ENCODE results near the gene PDHX.

Gene PDHX

DNA sequence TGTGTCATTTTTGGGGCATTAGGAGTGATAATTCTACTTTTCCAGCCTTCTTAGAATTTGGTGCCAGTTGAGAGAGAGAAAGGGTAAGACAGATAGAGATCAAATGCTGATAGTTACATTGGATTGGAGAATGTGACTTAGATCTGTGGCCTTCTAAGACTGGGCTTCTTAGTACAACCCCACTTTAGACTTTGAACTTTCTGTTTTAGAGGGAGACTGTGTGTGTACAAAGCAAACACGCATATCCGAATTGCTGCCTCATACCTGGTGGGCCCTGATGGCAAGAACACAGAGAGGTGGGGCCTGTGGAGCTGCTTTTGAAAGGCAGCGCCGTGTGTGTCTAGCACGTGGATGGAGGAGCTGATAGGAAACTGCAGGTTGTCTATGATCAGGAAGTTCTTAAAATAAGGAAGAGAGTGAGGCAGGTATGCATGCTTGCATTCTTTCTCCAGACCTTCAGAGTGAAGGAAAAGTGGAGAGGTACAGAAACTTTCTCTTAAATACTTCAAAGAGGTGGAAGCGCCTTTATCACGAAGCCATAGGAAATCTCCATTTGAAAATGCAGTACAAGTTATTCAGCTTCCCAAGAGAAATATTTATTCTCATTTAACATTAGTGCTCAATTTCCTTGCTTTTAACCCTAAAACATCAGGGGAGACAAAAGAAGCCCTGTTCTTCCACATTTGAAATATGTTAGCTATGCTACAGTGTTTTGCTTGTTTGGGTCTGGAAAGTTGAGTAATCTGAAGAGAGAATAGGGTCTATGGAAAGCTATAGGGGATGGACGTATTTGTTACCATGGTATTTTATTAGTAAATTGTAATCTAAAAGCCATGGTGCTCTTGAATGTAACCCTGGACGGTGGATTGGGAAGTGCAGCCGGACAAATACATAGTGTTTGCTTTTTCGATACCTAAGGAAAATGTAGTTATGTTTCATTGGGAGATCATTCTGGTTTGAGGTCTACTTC, 13.7 kb downstream of the PDHX start:
- Histone ChIP-seq H3K27me3 (ENCODE audit: control insufficient read depth, insufficient read depth, low read length) (no peaks in the 10 kb centered on the region), H3K27ac (ENCODE audit: low read depth, low read length) (no peak overlapping the region), H3K9ac (ENCODE audit: low read length) (no peak overlapping the region), H3K4me1 (ENCODE audit: control insufficient read depth, insufficient read depth, low read length) (peaks cover 19% of the 10 kb centered on the region), H3K4me3 (ENCODE audit: low read depth, low read length) (no peak overlapping the region), H3K9me3 (ENCODE audit: control insufficient read depth, insufficient read depth, low read depth, low read length) (no peaks in the 10 kb centered on the region), H3K36me3 (ENCODE audit: control insufficient read depth, insufficient read depth, low read length) (peaks cover 6% of the 10 kb centered on the region; the same call in 1 of the 2 replicates)

DNA sequence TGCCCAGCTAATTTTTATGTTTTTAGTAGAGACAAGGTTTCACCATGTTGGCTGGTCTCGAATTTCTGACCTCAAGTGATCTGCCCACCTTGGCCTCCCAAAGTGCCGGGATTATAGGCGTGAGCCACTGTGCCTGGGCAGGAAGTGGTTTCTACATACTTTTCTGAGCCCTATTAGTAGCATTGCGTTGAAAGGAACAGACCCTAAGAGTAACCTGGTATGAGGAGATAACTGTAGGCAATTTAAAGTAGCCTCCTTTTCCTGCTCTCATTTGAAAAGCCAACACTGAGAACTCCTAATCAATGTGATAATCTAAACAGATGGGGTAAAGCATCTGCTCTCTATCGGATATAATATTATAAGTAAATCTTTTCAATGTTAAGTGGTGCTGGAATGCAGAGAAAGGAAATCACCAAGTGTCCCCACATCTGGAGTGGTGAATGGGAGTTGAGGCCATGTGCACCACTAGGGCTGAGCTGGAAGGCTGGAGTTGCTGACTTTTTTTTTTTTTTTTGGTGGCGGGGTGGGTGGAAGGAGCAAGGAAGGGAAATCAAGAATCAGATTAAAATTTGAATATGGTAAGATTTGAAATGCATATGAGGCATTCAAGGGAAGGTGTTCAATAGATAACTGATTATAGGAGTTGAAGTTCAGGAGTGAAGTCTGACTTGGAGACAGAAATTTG, 20.7 kb downstream of the PDHX start:
- Histone ChIP-seq H3K4me3 (ENCODE audit: low read depth, low read length) (no peak overlapping the region), H3K9me3 (ENCODE audit: control insufficient read depth, insufficient read depth, low read depth, low read length) (no peaks in the 10 kb centered on the region), H3K27ac (ENCODE audit: low read depth, low read length) (no peak overlapping the region), H3K9ac (ENCODE audit: low read length) (no peak overlapping the region), H3K36me3 (ENCODE audit: control insufficient read depth, insufficient read depth, low read length) (peaks cover 5% of the 10 kb centered on the region; the same call in 1 of the 2 replicates), H3K4me1 (ENCODE audit: control insufficient read depth, insufficient read depth, low read length) (no peaks in the 10 kb centered on the region), H3K27me3 (ENCODE audit: control insufficient read depth, insufficient read depth, low read length) (no peaks in the 10 kb centered on the region)

DNA sequence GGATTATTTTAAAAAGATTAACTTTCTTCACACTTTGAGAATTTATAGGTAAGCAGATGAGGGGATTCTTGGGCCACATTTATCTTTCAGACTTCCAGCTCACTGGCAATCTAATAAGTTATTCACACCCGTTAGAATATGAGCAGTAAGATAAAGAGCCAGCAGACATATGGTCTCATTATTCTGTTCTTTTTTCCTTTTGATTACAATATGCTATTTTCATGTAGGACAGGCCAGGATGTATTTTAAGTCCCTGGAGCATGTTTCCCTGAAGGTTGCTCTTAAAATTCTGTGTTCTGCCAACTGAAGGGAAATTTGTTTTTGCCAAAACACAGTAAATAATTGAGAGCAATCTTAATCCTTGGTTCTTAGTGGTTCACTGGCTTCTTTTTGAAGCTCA, 22.2 kb downstream of the PDHX start:
- no peak overlapping the region for H3K4me3 ChIP-seq (ENCODE audit: low read depth, low read length)
- no peak overlapping the region for H3K27ac ChIP-seq (ENCODE audit: low read depth, low read length)

DNA sequence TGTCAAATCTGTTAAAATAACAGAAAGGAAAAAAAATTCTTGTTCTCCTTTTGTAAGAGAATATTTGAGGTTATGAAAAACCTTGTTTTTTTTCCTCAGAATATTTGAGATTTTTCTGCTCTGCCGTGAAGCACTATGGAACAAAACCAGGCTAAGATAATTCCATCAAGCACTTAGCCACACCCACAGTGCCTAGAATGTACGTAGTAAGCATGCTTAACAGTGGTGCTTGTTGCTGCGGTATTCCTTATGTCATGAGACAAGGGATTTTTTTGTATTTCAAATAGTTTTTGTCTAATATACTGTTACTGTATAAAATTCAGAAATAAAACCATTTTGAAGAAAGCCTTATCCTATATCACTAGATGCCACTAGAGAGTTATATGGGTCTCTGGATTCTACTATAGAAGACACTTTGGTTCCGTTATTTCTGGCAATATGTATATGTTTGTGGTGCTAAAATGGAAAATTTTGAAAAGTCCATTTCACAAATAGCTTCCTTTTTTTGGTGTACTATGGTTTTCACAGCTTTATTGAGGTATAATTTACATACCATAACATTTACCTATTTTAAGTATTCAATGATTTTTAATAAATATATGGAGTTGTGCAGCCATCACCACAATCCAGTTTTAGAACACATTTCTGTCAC, 23.7 kb downstream of the PDHX start:
- Histone ChIP-seq H3K27ac (ENCODE audit: low read depth, low read length) (no peak overlapping the region), H3K4me3 (ENCODE audit: low read depth, low read length) (no peak overlapping the region), H3K9me3 (ENCODE audit: control insufficient read depth, insufficient read depth, low read depth, low read length) (no peaks in the 10 kb centered on the region), H3K4me1 (ENCODE audit: control insufficient read depth, insufficient read depth, low read length) (no peaks in the 10 kb centered on the region), H3K27me3 (ENCODE audit: control insufficient read depth, insufficient read depth, low read length) (no peaks in the 10 kb centered on the region), H3K36me3 (ENCODE audit: control insufficient read depth, insufficient read depth, low read length) (no peaks in the 10 kb centered on the region), H3K9ac (ENCODE audit: low read length) (no peak overlapping the region)

More for the DNA sequence above, 22.2 kb downstream of the PDHX start:
- H3K4me1 ChIP-seq (ENCODE audit: control insufficient read depth, insufficient read depth, low read length): no peaks in the 10 kb centered on the region
- no peaks in the 10 kb centered on the region for H3K9me3 ChIP-seq (ENCODE audit: control insufficient read depth, insufficient read depth, low read depth, low read length)
- H3K9ac ChIP-seq (ENCODE audit: low read length): no peak overlapping the region
- H3K27me3 ChIP-seq (ENCODE audit: control insufficient read depth, insufficient read depth, low read length): no peaks in the 10 kb centered on the region
- H3K36me3 ChIP-seq (ENCODE audit: control insufficient read depth, insufficient read depth, low read length): no peaks in the 10 kb centered on the region

DNA sequence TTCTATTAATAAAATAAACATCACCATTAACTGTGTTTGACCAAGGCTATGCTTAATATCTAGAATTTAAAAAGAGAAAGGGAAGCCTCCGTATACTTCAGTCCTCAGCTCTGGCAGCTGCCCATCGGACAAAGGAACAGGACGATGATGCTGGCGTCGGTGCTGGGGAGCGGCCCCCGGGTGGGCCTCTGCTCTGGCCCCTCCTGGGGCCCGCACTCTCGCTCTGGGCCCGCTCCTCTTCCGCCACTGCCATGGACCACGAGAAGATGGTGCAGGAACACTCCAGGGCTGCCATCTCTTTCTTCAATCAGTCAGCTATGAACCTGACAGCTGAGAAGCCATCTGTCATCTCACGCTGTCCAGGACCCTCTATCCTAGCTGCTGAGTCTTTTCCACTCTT, 25.3 kb downstream of the PDHX start:
- Histone ChIP-seq H3K9me3 (ENCODE audit: control insufficient read depth, insufficient read depth, low read depth, low read length) (no peaks in the 10 kb centered on the region), H3K4me1 (ENCODE audit: control insufficient read depth, insufficient read depth, low read length) (no peaks in the 10 kb centered on the region), H3K27me3 (ENCODE audit: control insufficient read depth, insufficient read depth, low read length) (no peaks in the 10 kb centered on the region), H3K36me3 (ENCODE audit: control insufficient read depth, insufficient read depth, low read length) (no peaks in the 10 kb centered on the region), H3K4me3 (ENCODE audit: low read depth, low read length) (no peak overlapping the region), H3K27ac (ENCODE audit: low read depth, low read length) (no peak overlapping the region), H3K9ac (ENCODE audit: low read length) (no peak overlapping the region)

DNA sequence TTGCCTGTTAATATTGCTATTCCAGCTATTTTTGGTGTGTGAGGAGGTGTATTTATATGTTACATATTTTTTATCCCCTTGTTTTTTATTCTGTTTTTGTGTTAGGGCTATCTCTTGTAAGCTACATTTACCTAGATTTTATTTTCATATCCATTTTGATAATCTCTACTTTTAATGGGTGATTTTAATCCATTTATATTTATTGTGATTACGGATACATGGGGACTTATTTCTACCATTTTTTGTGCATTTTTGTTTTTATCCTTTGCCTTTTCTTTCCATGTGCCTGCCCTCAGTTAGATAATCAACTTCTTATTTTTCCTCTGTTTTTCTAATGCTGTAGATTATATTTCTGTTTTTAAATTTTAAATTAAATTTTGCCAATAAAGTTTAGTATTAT, 28.3 kb downstream of the PDHX start:
- no peaks in the 10 kb centered on the region for H3K36me3 ChIP-seq (ENCODE audit: control insufficient read depth, insufficient read depth, low read length)
- H3K9me3 ChIP-seq (ENCODE audit: control insufficient read depth, insufficient read depth, low read depth, low read length): no peaks in the 10 kb centered on the region
- H3K27me3 ChIP-seq (ENCODE audit: control insufficient read depth, insufficient read depth, low read length): no peaks in the 10 kb centered on the region
- H3K9ac ChIP-seq (ENCODE audit: low read length): no peak overlapping the region
- H3K4me1 ChIP-seq (ENCODE audit: control insufficient read depth, insufficient read depth, low read length): no peaks in the 10 kb centered on the region
- no peak overlapping the region for H3K4me3 ChIP-seq (ENCODE audit: low read depth, low read length)
- H3K27ac ChIP-seq (ENCODE audit: low read depth, low read length): no peak overlapping the region

GRCh38 chr11:34948696-34949095, 32.3 kb downstream of the PDHX start:
- Histone ChIP-seq H3K9ac (ENCODE audit: low read length) (no peak overlapping the region), H3K9me3 (ENCODE audit: control insufficient read depth, insufficient read depth, low read depth, low read length) (no peaks in the 10 kb centered on the region), H3K27ac (ENCODE audit: low read depth, low read length) (no peak overlapping the region), H3K4me3 (ENCODE audit: low read depth, low read length) (no peak overlapping the region), H3K36me3 (ENCODE audit: control insufficient read depth, insufficient read depth, low read length) (peaks cover 2% of the 10 kb centered on the region; the same call in 1 of the 2 replicates), H3K4me1 (ENCODE audit: control insufficient read depth, insufficient read depth, low read length) (no peaks in the 10 kb centered on the region), H3K27me3 (ENCODE audit: control insufficient read depth, insufficient read depth, low read length) (no peaks in the 10 kb centered on the region)

GRCh38 chr11:34953955-34954354, 37.5 kb downstream of the PDHX start:
- Histone ChIP-seq H3K36me3 (ENCODE audit: control insufficient read depth, insufficient read depth, low read length) (peaks cover 9% of the 10 kb centered on the region), H3K4me1 (ENCODE audit: control insufficient read depth, insufficient read depth, low read length) (no peaks in the 10 kb centered on the region), H3K27ac (ENCODE audit: low read depth, low read length) (no peak overlapping the region), H3K4me3 (ENCODE audit: low read depth, low read length) (no peak overlapping the region), H3K9me3 (ENCODE audit: control insufficient read depth, insufficient read depth, low read depth, low read length) (no peaks in the 10 kb centered on the region), H3K27me3 (ENCODE audit: control insufficient read depth, insufficient read depth, low read length) (no peaks in the 10 kb centered on the region), H3K9ac (ENCODE audit: low read length) (no peak overlapping the region)

- no peak overlapping the region for H3K27ac ChIP-seq (ENCODE audit: low read depth, low read length)
- no peaks in the 10 kb centered on the region for H3K4me1 ChIP-seq (ENCODE audit: control insufficient read depth, insufficient read depth, low read length)
- peaks cover 16% of the 10 kb centered on the region for H3K36me3 ChIP-seq (ENCODE audit: control insufficient read depth, insufficient read depth, low read length)
- H3K9me3 ChIP-seq (ENCODE audit: control insufficient read depth, insufficient read depth, low read depth, low read length): no peaks in the 10 kb centered on the region
- H3K4me3 ChIP-seq (ENCODE audit: low read depth, low read length): no peak overlapping the region
- no peak overlapping the region for H3K9ac ChIP-seq (ENCODE audit: low read length)
- H3K27me3 ChIP-seq (ENCODE audit: control insufficient read depth, insufficient read depth, low read length): no peaks in the 10 kb centered on the region
Observed at GRCh38 chr11:34957206-34957605, 40.8 kb downstream of the PDHX start.

DNA sequence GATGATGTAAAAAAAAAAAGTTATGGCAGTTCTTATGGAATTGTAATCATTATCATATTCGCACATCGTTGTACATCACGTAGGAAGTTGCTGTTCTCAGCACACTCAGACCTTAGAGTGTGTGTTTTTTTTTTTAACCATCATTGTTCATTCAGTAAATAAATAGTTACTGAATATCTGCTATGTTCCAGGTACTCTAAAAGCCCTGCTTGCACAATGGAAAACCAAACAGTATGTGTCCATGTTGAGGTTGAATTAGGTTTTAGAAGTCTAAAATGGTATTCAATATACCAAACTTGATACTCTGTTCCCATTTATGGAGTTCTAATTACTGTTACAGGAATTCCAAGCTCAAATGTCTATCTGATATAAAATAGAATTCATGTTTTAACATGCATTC, 41.2 kb downstream of the PDHX start:
- Histone ChIP-seq H3K27ac (ENCODE audit: low read depth, low read length) (no peak overlapping the region), H3K4me3 (ENCODE audit: low read depth, low read length) (no peak overlapping the region), H3K27me3 (ENCODE audit: control insufficient read depth, insufficient read depth, low read length) (no peaks in the 10 kb centered on the region), H3K36me3 (ENCODE audit: control insufficient read depth, insufficient read depth, low read length) (peaks cover 16% of the 10 kb centered on the region), H3K4me1 (ENCODE audit: control insufficient read depth, insufficient read depth, low read length) (no peaks in the 10 kb centered on the region), H3K9me3 (ENCODE audit: control insufficient read depth, insufficient read depth, low read depth, low read length) (no peaks in the 10 kb centered on the region), H3K9ac (ENCODE audit: low read length) (no peak overlapping the region)

DNA sequence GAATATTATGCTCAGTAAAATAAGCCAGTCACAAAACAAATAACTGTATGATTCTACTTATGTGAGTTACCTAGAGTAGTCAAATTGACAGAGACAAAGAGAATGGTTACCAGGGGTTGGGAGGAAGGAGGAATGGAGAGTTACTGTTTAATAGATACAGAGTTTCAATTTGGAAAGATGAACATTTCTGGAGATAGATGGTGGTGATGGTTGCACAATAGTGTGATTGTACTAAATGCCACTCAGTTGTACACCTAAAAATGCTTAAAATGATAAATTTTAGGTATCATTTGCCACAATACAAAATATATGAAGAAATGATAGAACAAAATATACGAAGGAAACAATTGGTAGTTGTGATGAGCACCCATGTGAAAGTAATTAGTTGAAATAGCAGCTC, 43.4 kb downstream of the PDHX start:
- Histone ChIP-seq H3K9me3 (ENCODE audit: control insufficient read depth, insufficient read depth, low read depth, low read length) (no peaks in the 10 kb centered on the region), H3K27me3 (ENCODE audit: control insufficient read depth, insufficient read depth, low read length) (no peaks in the 10 kb centered on the region), H3K27ac (ENCODE audit: low read depth, low read length) (no peak overlapping the region), H3K4me3 (ENCODE audit: low read depth, low read length) (no peak overlapping the region), H3K36me3 (ENCODE audit: control insufficient read depth, insufficient read depth, low read length) (peaks cover 12% of the 10 kb centered on the region), H3K4me1 (ENCODE audit: control insufficient read depth, insufficient read depth, low read length) (no peaks in the 10 kb centered on the region), H3K9ac (ENCODE audit: low read length) (no peak overlapping the region)

Data from HUES6 (cell line).